ENCODE results near the gene GSX2. TPM values are rescaled to one million over a fixed set of nuclear protein-coding genes. Genes with fewer than 3 reads are reported as not detected.
A peak's percentile ranks its signal among the peaks of the same experiment; 100 is the strongest.

Gene GSX2
- total and polyA plus RNA-seq, 10 of the 15 experiments (the other 5 are each of a cell fraction or from before 2014, with no cell fraction given): 0.04 to 0.58 (median 0.50) TPM; not detected in 5

- RAD21 ChIA-PET (ENCODE audit: unreplicated experiment): interaction anchor here (1.1 kb wide), 1 partner anchor 351 kb away, joined by 4 read pairs; no protein-coding TSS in a partner anchor
- DNase-seq (ENCODE audit: low read depth, low spot score) (no peak), FAIRE-seq (no peak), ATAC-seq (peak; percentile 26)
- no peaks in the 10 kb centered on the region for H3K27me3 ChIP-seq (replicated peaks in 1 of 2; ENCODE audit: control insufficient read depth in 2 of 2, insufficient read depth in 2 of 2, low read length in 1 of 2)
- H3K9ac ChIP-seq (ENCODE audit: control insufficient read depth, insufficient read depth, low read length): no peak overlapping the region
- H3K36me3 ChIP-seq (ENCODE audit: control insufficient read depth in 2 of 2, insufficient read depth in 2 of 2, low read length in 1 of 2): no peaks in the 10 kb centered on the region
- H3K4me3 ChIP-seq: peak overlapping the region; percentile 24; the same call in 1 of the 2 replicates
- in situ Hi-C loops (cut with MboI): no loop called here
- H3K4me2 ChIP-seq (ENCODE audit: control insufficient read depth, insufficient read depth): peak overlapping the region; percentile 46; the same call in 1 of the 2 replicates
- H3K4me1 ChIP-seq (ENCODE audit: control insufficient read depth, insufficient read depth, low read length): peaks cover 9% of the 10 kb centered on the region; the same call in 1 of the 2 replicates
- peaks cover 49% of the 10 kb centered on the region for H3K79me2 ChIP-seq (ENCODE audit: control insufficient read depth, insufficient read depth, low read length)
- SMC1A ChIA-PET (ENCODE audit: uncharacterized antibody, unreplicated experiment): interaction anchor here (1.0 to 1.7 kb wide), 7 partner anchors 18 to 350 kb away, joined by 3 to 7 read pairs (median 4); no protein-coding TSS in a partner anchor
- no peak overlapping the region for H3K27ac ChIP-seq (ENCODE audit: control insufficient read depth, insufficient read depth)
- no peak overlapping the region for H2AFZ ChIP-seq (ENCODE audit: control insufficient read depth, low read depth, low read length)
- TF ChIP-seq RUNX3 (IDR thresholded peaks at IDR 0.05; ENCODE audit: low read length) (0 out of 2 replicates have a peak, but pooled peaks have one; percentile 11), TCF7 (IDR thresholded peaks at IDR 0.05; ENCODE audit: borderline replicate concordance) (peak; percentile 63; the same call in 1 of the 2 replicates)
- TF ChIP-seq, protein P1, sequence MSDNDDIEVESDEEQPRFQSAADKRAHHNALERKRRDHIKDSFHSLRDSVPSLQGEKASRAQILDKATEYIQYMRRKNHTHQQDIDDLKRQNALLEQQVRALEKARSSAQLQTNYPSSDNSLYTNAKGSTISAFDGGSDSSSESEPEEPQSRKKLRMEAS (IDR thresholded peaks at IDR 0.05; ENCODE audit: low read depth, low read length): no peak
- no TSS peak for BruUV-seq (replicated peaks)
- H4K20me1 ChIP-seq (ENCODE audit: control insufficient read depth, insufficient read depth): no peaks in the 10 kb centered on the region
- intact Hi-C loops (cut with micrococcal nuclease; ENCODE audit: unreplicated experiment): no loop called here
- CTCF ChIA-PET: interaction anchor here (1.1 to 2.8 kb wide), 3 partner anchors 43 to 1511 kb away, joined by 3 to 11 read pairs (median 4); no protein-coding TSS in a partner anchor
- POLR2A ChIA-PET: interaction anchor here (1.1 kb wide), 1 partner anchor 12 kb away, joined by 3 read pairs; no protein-coding TSS in a partner anchor
- no peaks in the 10 kb centered on the region; the same call in 2 of the 3 replicates for H3K9me3 ChIP-seq (replicated peaks; ENCODE audit: control insufficient read depth, insufficient read depth, low read length)
Measured at GRCh38 chr4:54056360-54056759, 43.6 kb upstream of the GSX2 start.

DNA sequence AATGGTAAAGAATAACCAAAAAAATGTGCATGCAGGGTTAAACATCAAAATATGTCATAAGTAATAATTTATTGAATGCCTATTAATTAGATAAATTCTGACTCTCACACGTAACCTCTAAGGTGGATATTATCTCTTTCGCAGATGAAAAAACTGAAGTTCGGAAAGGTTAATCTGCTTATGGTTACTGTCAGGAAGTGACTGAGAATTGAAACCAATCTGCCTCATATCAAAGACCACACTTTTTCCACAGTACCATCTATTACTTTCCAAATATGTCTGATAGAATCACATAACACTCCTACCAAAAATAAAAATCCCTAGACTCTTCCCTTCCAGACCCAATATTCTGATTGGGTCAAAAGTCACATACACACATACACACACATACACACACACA lies 41.8 kb upstream of the GSX2 start:
- H2AFZ ChIP-seq (ENCODE audit: control insufficient read depth, low read depth, low read length): no peak overlapping the region
- RAD21 ChIA-PET (ENCODE audit: unreplicated experiment): no interaction called here
- peak; percentile 33 for TF ChIP-seq IKZF1 (conservative IDR thresholded peaks at IDR 0.05)
- peak; percentile 59 for TF ChIP-seq RUNX3 (IDR thresholded peaks at IDR 0.05; ENCODE audit: low read length)
- peak; percentile 36 to 39; a peak in 2 of 4 replicates for TF ChIP-seq IKZF2 (IDR thresholded peaks at IDR 0.05)
- peak; percentile 26; the same call in 1 of the 2 replicates for TF ChIP-seq DPF2 (IDR thresholded peaks at IDR 0.05)
- no peak for TF ChIP-seq CREB1 (IDR thresholded peaks at IDR 0.05; ENCODE audit: low read depth)
- peak; percentile 54 for TF ChIP-seq NR2F1 (conservative IDR thresholded peaks at IDR 0.05)
- TF ChIP-seq NFIC (IDR thresholded peaks at IDR 0.05; ENCODE audit: low read depth, low read length): 0 out of 2 replicates have a peak, but pooled peaks have one; percentile 17
- no peak for TF ChIP-seq BCL3 (IDR thresholded peaks at IDR 0.05; ENCODE audit: borderline replicate concordance, insufficient read depth, low read depth, low read length, poor library complexity, severe bottlenecking)
- 0 out of 2 replicates have a peak, but pooled peaks have one; percentile 37 for TF ChIP-seq ZNF217 (IDR thresholded peaks at IDR 0.05)
- no peaks in the 10 kb centered on the region for H3K27me3 ChIP-seq (replicated peaks in 1 of 2; ENCODE audit: control insufficient read depth in 2 of 2, insufficient read depth in 2 of 2, low read length in 1 of 2)
- intact Hi-C loops (cut with micrococcal nuclease; ENCODE audit: unreplicated experiment) (no loop called here), in situ Hi-C loops (cut with MboI) (no loop called here)
- SMC1A ChIA-PET (ENCODE audit: uncharacterized antibody, unreplicated experiment): interaction anchor here (1.0 to 2.0 kb wide), 5 partner anchors 9 to 128 kb away, joined by 3 to 6 read pairs (median 4); no protein-coding TSS in a partner anchor
- H3K79me2 ChIP-seq (ENCODE audit: control insufficient read depth, insufficient read depth, low read length): peaks cover 66% of the 10 kb centered on the region
- no peaks in the 10 kb centered on the region for H3K36me3 ChIP-seq (ENCODE audit: control insufficient read depth in 2 of 2, insufficient read depth in 2 of 2, low read length in 1 of 2)
- no peak overlapping the region; the same call in 1 of the 2 replicates for H3K27ac ChIP-seq (ENCODE audit: control insufficient read depth, insufficient read depth)
- CTCF ChIA-PET: interaction anchor here (0.8 to 2.8 kb wide), 2 partner anchors 8 to 44 kb away, joined by 3 to 11 read pairs; no protein-coding TSS in a partner anchor
- POLR2A ChIA-PET: interaction anchor here (1.4 kb wide), 1 partner anchor 18 kb away, joined by 4 read pairs; no protein-coding TSS in a partner anchor
- H3K4me1 ChIP-seq (ENCODE audit: control insufficient read depth, insufficient read depth, low read length): peaks cover 9% of the 10 kb centered on the region; the same call in 1 of the 2 replicates
- H3K4me2 ChIP-seq (ENCODE audit: control insufficient read depth, insufficient read depth): peak overlapping the region; percentile 66
- DNase-seq (ENCODE audit: low read depth, low spot score): no peak
- peak overlapping the region; percentile 2; the same call in 1 of the 2 replicates for H3K4me3 ChIP-seq
- H3K9me3 ChIP-seq (replicated peaks; ENCODE audit: control insufficient read depth, insufficient read depth, low read length): no peaks in the 10 kb centered on the region; the same call in 2 of the 3 replicates
- no peak overlapping the region for H3K9ac ChIP-seq (ENCODE audit: control insufficient read depth, insufficient read depth, low read length)
- FAIRE-seq: no peak
- H4K20me1 ChIP-seq (ENCODE audit: control insufficient read depth, insufficient read depth): no peaks in the 10 kb centered on the region
- BruUV-seq (replicated peaks): no TSS peak
- WGBS (ENCODE audit: insufficient coverage, insufficient replicate concordance, low lambda C conversion rate, missing lambda C conversion rate): 70% methylated on average over 3 of the region's 3 CpGs
- ATAC-seq: peak; percentile 62
